Calu3 (cell line): ENCODE results near the gene HOXB13. TPM values are rescaled to one million over a fixed set of nuclear protein-coding genes. Genes with fewer than 3 reads are reported as not detected.

Source experiments
- BruUV-seq: library from RNA; stranded (reverse); fragments of 400-500 nt; replicated peaks from 2 replicates; lab custom pipeline; 2021; lab: Mats Ljungman, UMichigan
- CTCF ChIA-PET: fragments of 300-600 bp; sonication (Branson Sonifier 250); formaldehyde crosslinking; loops from one replicate; lab custom pipeline; 2022; ENCODE audit warnings: antibody characterized with exemption; lab: Charles Lee
- DNase-seq: peaks from one replicate; pipeline ENCODE4 v3.0.0; 2022
- H3K27ac Mint-ChIP-seq: one replicate; pipeline ENCODE4 v1.8.0; 2022; ENCODE audit warnings: mixed read lengths; ENCODE audit not compliant: unreplicated experiment
- H3K27me3 Mint-ChIP-seq: one replicate; pipeline ENCODE4 v1.8.0; 2022; ENCODE audit warnings: mixed read lengths; ENCODE audit not compliant: unreplicated experiment
- H3K36me3 Mint-ChIP-seq: one replicate; pipeline ENCODE4 v1.8.0; 2022; ENCODE audit warnings: mild to moderate bottlenecking, moderate library complexity, mixed read lengths; ENCODE audit not compliant: insufficient read depth, unreplicated experiment
- H3K4me1 Mint-ChIP-seq: one replicate; pipeline ENCODE4 v1.8.0; 2022; ENCODE audit warnings: mild to moderate bottlenecking, low read depth, mixed read lengths; ENCODE audit not compliant: unreplicated experiment
- H3K4me3 Mint-ChIP-seq: one replicate; pipeline ENCODE4 v1.8.0; 2022; ENCODE audit warnings: mild to moderate bottlenecking, low read depth, moderate library complexity, mixed read lengths; ENCODE audit not compliant: unreplicated experiment
- H3K9me3 Mint-ChIP-seq: one replicate; pipeline ENCODE4 v1.8.0; 2022; ENCODE audit warnings: low read depth, mixed read lengths; ENCODE audit not compliant: unreplicated experiment
- CTCF ChIP-seq: fragments of 200-600 bp; IDR thresholded peaks from one replicate; pipeline ENCODE4 v1.8.0; 2022; ENCODE audit warnings: antibody characterized with exemption; ENCODE audit not compliant: unreplicated experiment
- intact Hi-C: fragments of 100-400 bp; cut with micrococcal nuclease; formaldehyde crosslinking; loops from one replicate; pipeline ENCODE4 v1.10.0; 2022; ENCODE audit not compliant: unreplicated experiment
- total RNA-seq: library from RNA; stranded (reverse); gene quantifications from 2 replicates; pipeline ENCODE4 v1.2.3, GENCODE V29; 2022

The HOXB13 gene
- total RNA-seq, 1 experiment from 2014 or later: 1.1 TPM

GRCh38 chr17:48722201-48722907 lies 6.2 kb downstream of the HOXB13 start, which contains the start of gene PRAC1:
TSS of gene PRAC1 (minus strand) at chr17:48722518. CDS start at chr17:48722392, 126 bp downstream.
- H3K27me3 Mint-ChIP-seq: peaks cover 24% of the 10 kb centered on the region
- peak within 1 kb of the TSS; percentile 34 for H3K4me3 Mint-ChIP-seq
- TF ChIP-seq CTCF: no peak
- no peak within 1 kb of the TSS for H3K27ac Mint-ChIP-seq
- peaks cover 4% of the 10 kb centered on the region for H3K36me3 Mint-ChIP-seq
- DNase-seq: no peak
- no peaks in the 10 kb centered on the region for H3K9me3 Mint-ChIP-seq
- peaks cover 11% of the 10 kb centered on the region for H3K4me1 Mint-ChIP-seq
- no TSS peak for BruUV-seq
- intact Hi-C loops: no loop called here
- CTCF ChIA-PET: interaction anchor here (1.7 kb wide), 1 partner anchor 157 kb away, joined by 6 read pairs; no protein-coding TSS in a partner anchor

DNA sequence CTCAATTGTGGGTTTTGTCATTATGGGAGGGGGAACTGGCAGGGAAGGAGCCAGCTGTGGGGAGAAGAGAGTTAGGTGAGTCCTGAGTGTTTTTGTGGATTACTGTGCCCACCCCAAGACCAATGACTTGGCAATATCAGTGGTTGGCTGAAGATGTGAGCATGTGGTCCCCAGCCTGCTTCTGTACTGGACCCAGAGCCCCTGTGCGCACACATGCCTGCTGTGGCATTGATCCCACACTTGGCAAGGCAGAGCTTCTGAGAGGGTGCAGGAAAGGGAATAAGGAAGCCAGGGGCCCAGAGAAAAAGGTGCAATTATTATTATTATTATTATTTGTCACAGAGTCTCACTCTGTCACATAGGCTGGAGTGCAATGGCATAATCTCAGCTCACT lies 7.5 kb downstream of the HOXB13 start:
- H3K27ac Mint-ChIP-seq: no peak overlapping the region
- intact Hi-C loops: no loop called here
- CTCF ChIA-PET: interaction anchor here (1.7 to 1.8 kb wide), 2 partner anchors 43 to 158 kb away, joined by 4 to 6 read pairs; no protein-coding TSS in a partner anchor
- no peak overlapping the region for H3K4me3 Mint-ChIP-seq
- DNase-seq: no peak
- TF ChIP-seq CTCF: no peak
- H3K36me3 Mint-ChIP-seq: peaks cover 4% of the 10 kb centered on the region
- BruUV-seq: no TSS peak
- no peaks in the 10 kb centered on the region for H3K9me3 Mint-ChIP-seq
- H3K4me1 Mint-ChIP-seq: peaks cover 11% of the 10 kb centered on the region
- H3K27me3 Mint-ChIP-seq: peaks cover 16% of the 10 kb centered on the region

- Mint-ChIP-seq H3K27me3 (peaks cover 16% of the 10 kb centered on the region), H3K36me3 (peaks cover 4% of the 10 kb centered on the region), H3K9me3 (no peaks in the 10 kb centered on the region), H3K4me3 (no peak overlapping the region), H3K27ac (no peak overlapping the region), H3K4me1 (peaks cover 11% of the 10 kb centered on the region)
- intact Hi-C loops: no loop called here
- no peak for DNase-seq
- no peak for TF ChIP-seq CTCF
- no TSS peak for BruUV-seq
- CTCF ChIA-PET: interaction anchor here (1.7 to 1.8 kb wide), 2 partner anchors 42 to 158 kb away, joined by 4 to 6 read pairs; no protein-coding TSS in a partner anchor
Observed at GRCh38 chr17:48720266-48721008, 8.1 kb downstream of the HOXB13 start.

DNA sequence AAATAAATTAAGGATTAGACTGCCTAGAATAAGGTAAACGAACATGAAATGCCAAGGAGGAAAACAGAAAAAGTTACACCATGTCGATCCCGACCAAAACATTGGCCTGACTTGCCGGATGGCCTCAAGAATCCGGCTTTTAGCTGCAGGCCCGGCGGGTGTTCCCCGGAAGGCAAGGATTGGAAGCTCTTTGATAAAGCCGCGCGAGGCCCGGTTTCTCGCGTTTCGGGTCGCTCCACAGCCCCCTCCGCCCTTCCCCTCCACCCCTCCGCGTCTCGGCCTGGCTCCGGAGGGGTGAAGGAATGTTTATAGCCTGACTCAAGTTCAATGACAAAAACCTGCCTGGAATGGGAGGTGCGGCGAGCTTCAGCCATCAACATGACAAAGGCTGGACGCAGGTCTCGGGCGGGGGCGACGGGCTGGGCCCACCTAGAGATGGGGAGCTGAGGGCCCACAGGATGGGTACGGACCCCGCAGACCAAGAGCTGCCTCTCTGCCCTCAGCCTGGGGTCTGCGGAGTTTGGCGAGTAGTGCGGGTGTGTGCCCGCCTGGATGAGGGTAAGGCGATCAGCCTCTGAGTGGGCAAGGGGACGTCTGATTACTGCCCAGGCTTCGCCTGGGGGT lies 8.8 kb downstream of the HOXB13 start:
- CTCF ChIA-PET: interaction anchor here (0.8 to 0.9 kb wide), 2 partner anchors 32 to 159 kb away, joined by 3 read pairs; no protein-coding TSS in a partner anchor

More for the DNA sequence above, 8.8 kb downstream of the HOXB13 start:
- no peak for DNase-seq
- Mint-ChIP-seq H3K36me3 (peaks cover 4% of the 10 kb centered on the region), H3K4me3 (no peak overlapping the region), H3K9me3 (no peaks in the 10 kb centered on the region), H3K27ac (no peak overlapping the region), H3K4me1 (peaks cover 11% of the 10 kb centered on the region), H3K27me3 (peaks cover 14% of the 10 kb centered on the region)
- no TSS peak for BruUV-seq
- no peak for TF ChIP-seq CTCF
- intact Hi-C loops: no loop called here
